SK-N-SH (cell line): ENCODE measurements around the gene TSPAN4. TPM values are rescaled to one million over a fixed set of nuclear protein-coding genes. Genes with fewer than 3 reads are reported as not detected.

Source experiments
- CTCF ChIA-PET: fragments of 300-600, 350-600 bp; formaldehyde crosslinking; extraction: SDS; loops from one replicate; lab custom pipeline; 2021; lab: Yijun Ruan, JAX
- POLR2A ChIA-PET: fragments of 350-600 bp; sonication (Branson Sonifier 250); formaldehyde crosslinking; extraction: SDS; loops from one replicate; lab custom pipeline; 2020; ENCODE audit warnings: antibody characterized with exemption, inconsistent platforms; lab: Yijun Ruan, JAX
- DNase-seq: peaks from one replicate; pipeline ENCODE4 v3.0.0; 2012
- H2AFZ ChIP-seq: fragments of 200-600 bp; sonication (generic); 2 replicates; pipeline ENCODE4 v1.8.1; 2016; ENCODE audit warnings: antibody characterized with exemption, mild to moderate bottlenecking, low read depth
- H3F3A ChIP-seq: fragments of 200-600 bp; sonication (generic); replicated peaks from 2 replicates; pipeline ENCODE3; 2016; ENCODE audit warnings: antibody characterized with exemption, mild to moderate bottlenecking; ENCODE audit not compliant: insufficient read depth
- H3K27ac ChIP-seq, 2 experiments: fragments of 200-500 bp in 1 of 2; fragments of 200-600 bp in 1 of 2; sonication (Bioruptor generic) in 1 of 2; sonication (generic), shearing (Covaris generic) in 1 of 2; 2 replicates each; pipeline versions ENCODE4 v1.5.1 to v1.6.1; 2014 to 2016; ENCODE audit warnings: low read depth in 2 of 2, inconsistent platforms in 1 of 2, low read length in 1 of 2, mild to moderate bottlenecking in 1 of 2, mixed read lengths in 1 of 2
- H3K27me3 ChIP-seq: fragments of 200-600 bp; sonication (generic), shearing (Covaris generic); 2 replicates; pipeline ENCODE4 v1.6.1; 2016; ENCODE audit warnings: mixed run types; ENCODE audit not compliant: insufficient read depth
- H3K36me3 ChIP-seq, 2 experiments: fragments of 200-500 bp in 1 of 2; fragments of 200-600 bp in 1 of 2; sonication (Bioruptor generic) in 1 of 2; sonication (generic) in 1 of 2; replicated peaks in 1 of 2; 2 replicates each; pipeline versions ENCODE3 to v1.5.1; 2014 to 2016; ENCODE audit warnings: low read length in 1 of 2, mild to moderate bottlenecking in 1 of 2; ENCODE audit not compliant: insufficient read depth in 2 of 2, control insufficient read depth in 1 of 2
- H3K4me1 ChIP-seq, 2 experiments: fragments of 200-500 bp in 1 of 2; fragments of 200-600 bp in 1 of 2; sonication (Bioruptor generic) in 1 of 2; sonication (generic), shearing (Covaris generic) in 1 of 2; 2 replicates each; pipeline versions ENCODE4 v1.5.1 to v1.6.1; 2014 to 2016; ENCODE audit warnings: low read depth in 1 of 2, low read length in 1 of 2, mixed run types in 1 of 2; ENCODE audit not compliant: insufficient read depth in 2 of 2, control insufficient read depth in 1 of 2
- H3K4me2 ChIP-seq: fragments of 200-600 bp; sonication (generic), shearing (Covaris generic); 2 replicates; pipeline ENCODE4 v1.6.1; 2017; ENCODE audit warnings: mixed run types
- H3K4me3 ChIP-seq, 2 experiments: fragments of 200-500 bp in 1 of 2; fragments of 200-600 bp in 1 of 2; sonication (Bioruptor generic) in 1 of 2; sonication (generic), shearing (Covaris generic) in 1 of 2; 2 replicates each; pipeline versions ENCODE4 v1.5.1 to v1.8.1; 2014 to 2016; ENCODE audit warnings: low read depth in 2 of 2, inconsistent platforms in 1 of 2, low read length in 1 of 2, mild to moderate bottlenecking in 1 of 2, mixed read lengths in 1 of 2, moderate library complexity in 1 of 2
- H3K79me2 ChIP-seq: fragments of 200-600 bp; sonication (generic); 2 replicates; pipeline ENCODE4 v1.8.1; 2017; ENCODE audit warnings: mild to moderate bottlenecking; ENCODE audit not compliant: insufficient read depth
- H3K9ac ChIP-seq: fragments of 200-600 bp; sonication (generic); 2 replicates; pipeline ENCODE4 v1.6.1; 2017; ENCODE audit warnings: mixed run types
- H3K9me2 ChIP-seq: fragments of 200-600 bp; sonication (generic); 2 replicates; pipeline ENCODE4 v1.6.1; 2017; ENCODE audit warnings: mixed run types
- H3K9me3 ChIP-seq: fragments of 200-600 bp; sonication (generic); 2 replicates; pipeline ENCODE4 v1.6.1; 2017; ENCODE audit warnings: mixed run types, mild to moderate bottlenecking, moderate library complexity
- H4K20me1 ChIP-seq: fragments of 200-600 bp; sonication (generic); 2 replicates; pipeline ENCODE4 v1.6.1; 2017; ENCODE audit warnings: mild to moderate bottlenecking, mixed run types; ENCODE audit not compliant: insufficient read depth
- CHD2 ChIP-seq: fragments of 150-350 bp; IDR thresholded peaks from 2 replicates; pipeline ENCODE4 v1.6.1; 2018; ENCODE audit warnings: low read length; ENCODE audit not compliant: partially characterized antibody
- GABPA ChIP-seq: IDR thresholded peaks from 2 replicates; pipeline ENCODE4 v1.4.0; 2012; ENCODE audit warnings: low read depth, mild to moderate bottlenecking
- RFX5 ChIP-seq: IDR thresholded peaks from 2 replicates; pipeline ENCODE4 v1.6.1; 2012; ENCODE audit warnings: mild to moderate bottlenecking, improper control_type of control experiment, low read length
- SMC3 ChIP-seq: IDR thresholded peaks from 2 replicates; pipeline ENCODE4 v1.6.1; 2012; ENCODE audit warnings: low read depth, low read length, improper control_type of control experiment
- TAF1 ChIP-seq: IDR thresholded peaks from 2 replicates; pipeline ENCODE4 v1.6.1; 2012; ENCODE audit warnings: low read depth, mild to moderate bottlenecking, low read length, moderate library complexity, borderline replicate concordance
- USF2 ChIP-seq: fragments of 150-350 bp; IDR thresholded peaks from 2 replicates; pipeline ENCODE4 v1.6.1; 2017; ENCODE audit warnings: antibody characterized with exemption, low read length, low read depth, borderline replicate concordance
- YY1 ChIP-seq: IDR thresholded peaks from 2 replicates; pipeline ENCODE4 v1.4.0; 2012; ENCODE audit warnings: low read depth, mild to moderate bottlenecking
- ZBTB33 ChIP-seq: IDR thresholded peaks from 2 replicates; pipeline ENCODE4 v1.4.0; 2012; ENCODE audit warnings: low read depth, borderline replicate concordance
- WGBS: methylation state at CpG from one replicate; pipeline ENCODE4 v1.1.6; 2017; ENCODE audit warnings: low lambda C conversion rate; 5-methylcytosine and 5-hydroxymethylcytosine counted together
- polyA plus RNA-seq, 3 experiments: library from polyadenylated mRNA; depleted of rRNA; stranded (reverse); fragments of >200 nt; gene quantifications; 2 replicates each; pipeline ENCODE4 v1.2.3, GENCODE V29; 2012

Gene TSPAN4
- polyA plus RNA-seq, 1 of the 3 experiments (the other 2 are of a cell fraction) = 226 TPM

GRCh38 chr11:850775-851763 is 8.4 kb downstream of the TSPAN4 start (continued):
- no peak for TF ChIP-seq RFX5
- TF ChIP-seq SMC3 = peak; percentile 28
- TF ChIP-seq USF2 = no peak

- no peak for DNase-seq
- TF ChIP-seq YY1 (no peak), ZBTB33 (no peak), CHD2 (no peak), TAF1 (no peak), GABPA (no peak)
- TF ChIP-seq, all 33 proteins: peak for 0
- H3F3A ChIP-seq = no peaks in the 10 kb centered on the region
- no peak overlapping the region for H3K4me2 ChIP-seq
- no peak overlapping the region for H3K4me3 ChIP-seq
- H3K36me3 ChIP-seq = no peaks in the 10 kb centered on the region
- peaks cover 33% of the 10 kb centered on the region; the same call in 1 of the 2 replicates for H3K79me2 ChIP-seq
- ChIA-PET POLR2A (interaction anchor here (0.7 kb wide), 1 partner anchor 33 kb away, joined by 4 read pairs; no protein-coding TSS in a partner anchor), CTCF (interaction anchor here (2.2 kb wide), 1 partner anchor 198 kb away, joined by 24 read pairs; no protein-coding TSS in a partner anchor)
- 90% methylated on average over 12 of the region's 15 CpGs for WGBS
- H3K9ac ChIP-seq = no peak overlapping the region
- H2AFZ ChIP-seq = no peak overlapping the region
- peaks cover 87% of the 10 kb centered on the region for H4K20me1 ChIP-seq
- H3K9me3 ChIP-seq = no peaks in the 10 kb centered on the region
- H3K4me1 ChIP-seq = peaks cover 8 to 62% of the 10 kb centered on the region in 2 experiments; a peak in 3 of 4 replicates
- H3K27ac ChIP-seq = no peak overlapping the region
- no peaks in the 10 kb centered on the region for H3K9me2 ChIP-seq
- no peaks in the 10 kb centered on the region for H3K27me3 ChIP-seq
Observed at GRCh38 chr11:852762-853161, 10.1 kb downstream of the TSPAN4 start.
